ENCODE measurements around the gene LGMN.

DNA sequence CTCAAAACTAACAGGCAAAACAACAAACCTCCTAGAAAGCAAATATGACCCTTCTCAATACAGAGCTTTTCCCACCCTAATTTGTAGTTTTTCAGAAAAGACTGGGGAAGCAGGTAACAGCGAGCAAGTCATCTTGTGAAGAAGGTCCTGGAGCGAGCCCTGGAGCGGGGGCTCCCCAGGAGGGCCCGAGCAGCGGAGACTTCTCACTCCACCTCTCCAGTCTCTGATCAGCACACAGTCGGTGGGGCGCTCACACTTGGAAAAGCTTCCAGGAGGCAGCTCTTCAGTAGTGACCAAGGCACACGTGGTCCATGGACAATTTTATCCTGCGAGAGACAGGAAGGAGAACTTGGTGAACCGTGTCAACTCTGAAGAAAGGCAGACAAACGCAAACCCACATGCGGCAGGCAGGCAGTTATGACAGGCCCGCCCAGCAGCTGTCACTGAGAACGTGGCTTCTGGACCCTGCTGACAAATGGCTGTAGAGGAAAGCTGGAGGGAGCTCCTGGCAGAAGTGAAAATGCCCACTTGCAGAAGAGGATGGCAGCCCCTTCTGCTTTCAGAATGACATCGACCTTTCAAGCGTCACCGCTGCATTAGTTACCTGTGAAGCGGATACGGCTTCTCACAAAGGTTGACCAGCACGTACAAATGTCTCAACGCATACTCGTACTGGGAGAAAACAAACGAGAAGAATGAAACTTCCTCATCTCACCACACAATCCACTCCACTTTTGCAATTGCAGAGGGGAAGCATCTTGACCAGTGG is 44.2 kb downstream of the LGMN start:
- no peak for TF ChIP-seq EZH2 (IDR thresholded peaks at IDR 0.05; ENCODE audit: borderline replicate concordance)
- TF ChIP-seq, protein P1, sequence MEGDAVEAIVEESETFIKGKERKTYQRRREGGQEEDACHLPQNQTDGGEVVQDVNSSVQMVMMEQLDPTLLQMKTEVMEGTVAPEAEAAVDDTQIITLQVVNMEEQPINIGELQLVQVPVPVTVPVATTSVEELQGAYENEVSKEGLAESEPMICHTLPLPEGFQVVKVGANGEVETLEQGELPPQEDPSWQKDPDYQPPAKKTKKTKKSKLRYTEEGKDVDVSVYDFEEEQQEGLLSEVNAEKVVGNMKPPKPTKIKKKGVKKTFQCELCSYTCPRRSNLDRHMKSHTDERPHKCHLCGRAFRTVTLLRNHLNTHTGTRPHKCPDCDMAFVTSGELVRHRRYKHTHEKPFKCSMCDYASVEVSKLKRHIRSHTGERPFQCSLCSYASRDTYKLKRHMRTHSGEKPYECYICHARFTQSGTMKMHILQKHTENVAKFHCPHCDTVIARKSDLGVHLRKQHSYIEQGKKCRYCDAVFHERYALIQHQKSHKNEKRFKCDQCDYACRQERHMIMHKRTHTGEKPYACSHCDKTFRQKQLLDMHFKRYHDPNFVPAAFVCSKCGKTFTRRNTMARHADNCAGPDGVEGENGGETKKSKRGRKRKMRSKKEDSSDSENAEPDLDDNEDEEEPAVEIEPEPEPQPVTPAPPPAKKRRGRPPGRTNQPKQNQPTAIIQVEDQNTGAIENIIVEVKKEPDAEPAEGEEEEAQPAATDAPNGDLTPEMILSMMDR (IDR thresholded peaks at IDR 0.05; ENCODE audit: poor library complexity), result no peak

Measured in hepatocyte (in vitro differentiated cells).